Hepatocyte (in vitro differentiated cells): ENCODE results near the gene TM4SF5. TPM values are rescaled to one million over a fixed set of nuclear protein-coding genes. Genes with fewer than 3 reads are reported as not detected.

Experiments
- DNase-seq: peaks from one replicate; pipeline ENCODE4 v3.0.0-alpha.2; 2016; ENCODE audit warnings: low spot score
- H2AFZ ChIP-seq: fragments of 200-600 bp; sonication (generic); 2 replicates; pipeline ENCODE4 v1.6.0; 2016; ENCODE audit warnings: antibody characterized with exemption, mild to moderate bottlenecking
- H3K27ac ChIP-seq: fragments of 200-600 bp; sonication (generic); 2 replicates; pipeline ENCODE4 v1.5.1; 2016; ENCODE audit warnings: mild to moderate bottlenecking
- H3K27me3 ChIP-seq: fragments of 200-600 bp; sonication (generic); 2 replicates; pipeline ENCODE4 v1.6.1; 2016
- H3K36me3 ChIP-seq: fragments of 200-600 bp; sonication (generic); replicated peaks from 2 replicates; pipeline ENCODE4 v1.5.1; 2016; ENCODE audit warnings: low read depth; ENCODE audit not compliant: insufficient read depth
- H3K4me1 ChIP-seq: fragments of 200-600 bp; sonication (generic); 2 replicates; pipeline ENCODE4 v1.5.1; 2016; ENCODE audit warnings: mild to moderate bottlenecking, moderate library complexity; ENCODE audit not compliant: insufficient read depth
- H3K4me2 ChIP-seq: fragments of 200-600 bp; sonication (generic); 2 replicates; pipeline ENCODE4 v1.6.0; 2016
- H3K4me3 ChIP-seq: fragments of 200-600 bp; sonication (generic); 2 replicates; pipeline ENCODE4 v1.5.1; 2016; ENCODE audit warnings: mild to moderate bottlenecking
- H3K79me2 ChIP-seq: fragments of 200-600 bp; sonication (generic); 2 replicates; pipeline ENCODE4 v1.6.0; 2017; ENCODE audit warnings: mild to moderate bottlenecking
- H3K9me2 ChIP-seq: fragments of 200-600 bp; sonication (generic); replicated peaks from 2 replicates; pipeline ENCODE4 v1.6.0; 2017; ENCODE audit warnings: mild to moderate bottlenecking; ENCODE audit not compliant: insufficient read depth
- H3K9me3 ChIP-seq: fragments of 200-600 bp; sonication (generic); 2 replicates; pipeline ENCODE4 v1.5.1; 2016; ENCODE audit warnings: low read depth, mild to moderate bottlenecking
- H4K20me1 ChIP-seq: fragments of 200-600 bp; sonication (generic); 2 replicates; pipeline ENCODE4 v1.6.0; 2016; ENCODE audit warnings: mild to moderate bottlenecking; ENCODE audit not compliant: insufficient read depth, poor library complexity, severe bottlenecking
- EZH2 ChIP-seq: fragments of 200-600 bp; sonication (generic); IDR thresholded peaks from 2 replicates; pipeline ENCODE4 v1.6.1; 2016; ENCODE audit warnings: antibody characterized with exemption, mild to moderate bottlenecking, borderline replicate concordance
- EZH2phosphoT487 ChIP-seq: fragments of 200-600 bp; sonication (generic); IDR thresholded peaks from one replicate; pipeline ENCODE4 v1.6.1; 2018; ENCODE audit warnings: antibody characterized with exemption, mild to moderate bottlenecking, low read depth, moderate library complexity; ENCODE audit not compliant: unreplicated experiment, severe bottlenecking
- WGBS: methylation state at CpG from one replicate; pipeline ENCODE4 v1.1.6; 2016; ENCODE audit warnings: low lambda C conversion rate; ENCODE audit errors: missing lambda C conversion rate; 5-methylcytosine and 5-hydroxymethylcytosine counted together
- polyA plus RNA-seq: library from polyadenylated mRNA; unstranded; fragments of >200 nt; fragmentation: Nextera tagmentation; extraction: Ambion mirVana; gene quantifications from 2 replicates; pipeline ENCODE4 v1.2.1, GENCODE V29; 2016
- total RNA-seq: library from RNA; depleted of rRNA; stranded (reverse); fragments of >200 nt; gene quantifications from 2 replicates; pipeline ENCODE4 v1.2.3, GENCODE V29; 2014
- TF ChIP-seq, protein P1 (sequence below): fragments of 200-600 bp; sonication (generic); IDR thresholded peaks from 2 replicates; pipeline ENCODE4 v1.5.1; 2016; ENCODE audit warnings: antibody characterized with exemption, mild to moderate bottlenecking; ENCODE audit not compliant: poor library complexity

The TM4SF5 gene
- total and polyA plus RNA-seq, 2 experiments from 2014 or later = 20.8 to 54.0 TPM

DNA sequence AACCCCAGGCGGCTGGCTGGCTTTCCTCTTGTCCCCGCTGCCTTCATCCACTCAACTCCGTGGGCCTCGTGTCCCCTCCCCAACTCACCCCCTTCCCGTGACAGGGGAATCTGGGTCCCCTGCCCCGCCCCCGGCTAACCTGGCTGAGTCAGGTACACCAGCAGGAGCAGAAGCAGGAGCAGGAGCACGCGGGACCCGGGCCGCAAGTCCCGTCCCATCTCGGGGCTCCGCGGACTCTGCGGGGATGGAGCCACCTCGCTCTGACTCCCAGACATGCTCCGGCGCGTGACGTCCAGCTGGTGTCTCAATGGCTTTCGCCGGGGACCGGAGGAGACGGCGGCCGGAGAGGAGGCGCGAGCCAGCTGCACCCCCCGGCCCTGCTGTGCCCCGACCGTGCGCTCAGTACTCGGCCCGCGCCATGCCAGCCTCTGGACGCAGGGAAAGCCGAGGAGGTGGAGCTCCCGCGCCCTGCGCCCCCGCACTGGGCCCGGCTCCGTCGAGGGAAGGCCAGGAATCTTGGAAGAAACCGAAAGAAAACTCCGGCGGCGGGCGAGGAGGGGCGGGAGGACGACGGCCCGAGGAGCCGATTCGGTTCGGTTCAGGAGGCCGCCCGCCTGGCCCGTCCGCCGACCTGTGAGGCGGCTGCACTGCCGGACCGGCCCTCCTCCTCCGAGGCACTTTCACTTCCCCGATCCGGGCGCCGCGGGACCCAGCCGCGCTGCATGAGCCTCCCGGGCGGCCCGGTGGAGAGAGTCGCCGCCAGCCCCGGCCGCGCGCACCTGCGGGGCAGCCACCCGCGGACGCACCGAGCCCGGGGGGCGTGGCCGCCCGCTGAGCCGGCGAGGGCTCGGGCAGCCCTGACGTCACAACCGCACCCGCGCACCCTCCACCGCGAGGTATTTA is 32.3 kb upstream of the TM4SF5 start, which contains the start of the genes CXCL16 and ZMYND15:
Gene CXCL16 (minus strand): TSS at position 807 of the 903 bp plus-strand sequence. CDS start 589 bp downstream, at position 218.
Gene ZMYND15 (plus strand): TSS at position 712 of the 903 bp plus-strand sequence. CDS start 716 bp downstream, outside the sequence.
- no peaks in the 10 kb centered on the region for H3K9me2 ChIP-seq
- peak within 1 kb of the TSS; percentile 98 for H3K4me2 ChIP-seq
- peak within 1 kb of the TSS; percentile 92 for H3K27ac ChIP-seq
- H4K20me1 ChIP-seq = no peaks in the 10 kb centered on the region
- no peaks in the 10 kb centered on the region for H3K79me2 ChIP-seq
- H3K36me3 ChIP-seq = no peaks in the 10 kb centered on the region
- 1% methylated on average over 74 of the region's 100 CpGs for WGBS
- peaks cover 5% of the 10 kb centered on the region for H3K4me1 ChIP-seq
- H2AFZ ChIP-seq = peak within 1 kb of the TSS; percentile 91
- TF ChIP-seq EZH2phosphoT487 = no peak
- TF ChIP-seq, protein P1, sequence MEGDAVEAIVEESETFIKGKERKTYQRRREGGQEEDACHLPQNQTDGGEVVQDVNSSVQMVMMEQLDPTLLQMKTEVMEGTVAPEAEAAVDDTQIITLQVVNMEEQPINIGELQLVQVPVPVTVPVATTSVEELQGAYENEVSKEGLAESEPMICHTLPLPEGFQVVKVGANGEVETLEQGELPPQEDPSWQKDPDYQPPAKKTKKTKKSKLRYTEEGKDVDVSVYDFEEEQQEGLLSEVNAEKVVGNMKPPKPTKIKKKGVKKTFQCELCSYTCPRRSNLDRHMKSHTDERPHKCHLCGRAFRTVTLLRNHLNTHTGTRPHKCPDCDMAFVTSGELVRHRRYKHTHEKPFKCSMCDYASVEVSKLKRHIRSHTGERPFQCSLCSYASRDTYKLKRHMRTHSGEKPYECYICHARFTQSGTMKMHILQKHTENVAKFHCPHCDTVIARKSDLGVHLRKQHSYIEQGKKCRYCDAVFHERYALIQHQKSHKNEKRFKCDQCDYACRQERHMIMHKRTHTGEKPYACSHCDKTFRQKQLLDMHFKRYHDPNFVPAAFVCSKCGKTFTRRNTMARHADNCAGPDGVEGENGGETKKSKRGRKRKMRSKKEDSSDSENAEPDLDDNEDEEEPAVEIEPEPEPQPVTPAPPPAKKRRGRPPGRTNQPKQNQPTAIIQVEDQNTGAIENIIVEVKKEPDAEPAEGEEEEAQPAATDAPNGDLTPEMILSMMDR = no peak
- no peak for TF ChIP-seq EZH2
- peak; percentile 90 for DNase-seq
- H3K9me3 ChIP-seq = no peaks in the 10 kb centered on the region
- H3K4me3 ChIP-seq = peak within 1 kb of the TSS; percentile 91
- peaks cover 12% of the 10 kb centered on the region for H3K27me3 ChIP-seq

DNA sequence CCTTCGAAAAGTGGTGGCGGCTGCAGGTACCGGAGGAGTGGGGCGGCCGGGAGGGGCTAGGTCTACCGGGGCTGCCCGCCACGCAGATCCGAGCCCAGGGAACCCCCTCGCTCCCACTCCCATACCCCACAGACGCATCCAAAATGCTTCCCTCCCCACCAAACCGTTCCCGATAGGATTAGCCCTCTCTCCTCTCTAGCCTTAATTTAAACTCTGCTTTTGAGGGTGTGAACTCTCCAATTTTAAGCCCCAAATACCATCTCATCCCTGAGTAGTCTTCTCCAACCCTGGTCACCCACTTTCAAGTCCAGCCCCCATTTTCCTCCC is 31.7 kb upstream of the TM4SF5 start:
- Histone ChIP-seq H3K9me2 (no peaks in the 10 kb centered on the region), H3K27me3 (peaks cover 19% of the 10 kb centered on the region), H3K27ac (peak overlapping the region; percentile 12), H3K36me3 (no peaks in the 10 kb centered on the region), H3K4me1 (peaks cover 7% of the 10 kb centered on the region), H3K9me3 (no peaks in the 10 kb centered on the region), H3K4me3 (peak overlapping the region; percentile 91), H3K79me2 (no peaks in the 10 kb centered on the region), H4K20me1 (no peaks in the 10 kb centered on the region), H3K4me2 (peak overlapping the region; percentile 98), H2AFZ (peak overlapping the region; percentile 91)
- DNase-seq = no peak
- TF ChIP-seq, protein P1 = no peak
- TF ChIP-seq EZH2 = no peak
- TF ChIP-seq EZH2phosphoT487 = no peak
- 19% methylated on average over 7 of the region's 13 CpGs for WGBS

DNA sequence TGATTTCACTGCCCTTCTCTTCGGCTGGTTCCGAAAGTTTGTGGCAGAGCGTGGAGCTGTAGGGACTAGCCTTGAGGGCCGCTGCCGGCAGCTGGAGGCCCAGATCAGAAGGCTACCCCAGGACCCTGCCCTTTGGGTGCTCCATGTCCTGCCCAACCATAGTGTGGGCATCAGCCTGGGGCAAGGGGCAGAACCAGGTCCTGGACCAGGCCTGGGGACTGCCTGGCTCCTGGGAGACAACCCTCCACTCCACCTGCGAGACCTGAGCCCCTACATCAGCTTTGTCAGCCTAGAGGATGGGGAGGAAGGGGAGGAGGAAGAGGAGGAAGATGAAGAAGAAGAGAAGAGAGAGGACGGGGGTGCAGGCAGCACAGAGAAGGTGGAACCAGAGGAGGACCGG is 31.1 kb upstream of the TM4SF5 start:
- Histone ChIP-seq H3K27ac (no peak overlapping the region), H3K27me3 (peaks cover 25% of the 10 kb centered on the region), H3K79me2 (no peaks in the 10 kb centered on the region), H3K36me3 (no peaks in the 10 kb centered on the region), H3K4me1 (peaks cover 13% of the 10 kb centered on the region), H2AFZ (no peak overlapping the region), H4K20me1 (no peaks in the 10 kb centered on the region), H3K9me2 (no peaks in the 10 kb centered on the region), H3K9me3 (no peaks in the 10 kb centered on the region), H3K4me3 (no peak overlapping the region), H3K4me2 (peak overlapping the region; percentile 98)
- TF ChIP-seq EZH2phosphoT487 = no peak
- TF ChIP-seq, protein P1 = no peak
- TF ChIP-seq EZH2 = no peak
- WGBS = 96% methylated on average over 8 of the region's 8 CpGs
- peak; percentile 4 for DNase-seq
